ENCODE data around the gene SGSH.
"Not testable (repeated sequence)": the region's sequence is repeated elsewhere in the genome, so short reads cannot be mapped to it uniquely, and the experiment has no call there.

SGSH gene

DNA sequence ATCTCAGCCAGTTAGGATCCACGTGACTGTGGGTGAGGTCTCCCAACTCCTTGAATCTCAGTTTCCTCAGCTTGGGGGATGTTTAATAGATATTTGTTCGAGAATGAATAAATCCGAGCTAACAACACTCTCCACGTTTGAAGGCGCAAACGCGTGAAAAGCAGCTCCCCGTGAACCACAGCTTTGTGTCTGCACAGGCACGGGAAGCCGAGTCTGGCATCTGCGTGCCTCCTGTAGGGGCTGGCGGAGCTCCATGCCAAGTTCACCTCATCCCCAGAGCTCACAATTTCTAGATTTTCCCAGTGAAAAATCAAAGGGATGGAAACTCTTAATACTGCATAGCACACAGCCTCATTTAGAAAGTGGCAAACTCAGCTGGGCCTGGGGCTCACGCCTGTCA lies 14.3 kb downstream of the SGSH start:
- no peak overlapping the region for H3K27ac ChIP-seq
- TF ChIP-seq ZFX (IDR thresholded peaks at IDR 0.05): no peak
- TF ChIP-seq CTCF (conservative IDR thresholded peaks at IDR 0.05): no peak

DNA sequence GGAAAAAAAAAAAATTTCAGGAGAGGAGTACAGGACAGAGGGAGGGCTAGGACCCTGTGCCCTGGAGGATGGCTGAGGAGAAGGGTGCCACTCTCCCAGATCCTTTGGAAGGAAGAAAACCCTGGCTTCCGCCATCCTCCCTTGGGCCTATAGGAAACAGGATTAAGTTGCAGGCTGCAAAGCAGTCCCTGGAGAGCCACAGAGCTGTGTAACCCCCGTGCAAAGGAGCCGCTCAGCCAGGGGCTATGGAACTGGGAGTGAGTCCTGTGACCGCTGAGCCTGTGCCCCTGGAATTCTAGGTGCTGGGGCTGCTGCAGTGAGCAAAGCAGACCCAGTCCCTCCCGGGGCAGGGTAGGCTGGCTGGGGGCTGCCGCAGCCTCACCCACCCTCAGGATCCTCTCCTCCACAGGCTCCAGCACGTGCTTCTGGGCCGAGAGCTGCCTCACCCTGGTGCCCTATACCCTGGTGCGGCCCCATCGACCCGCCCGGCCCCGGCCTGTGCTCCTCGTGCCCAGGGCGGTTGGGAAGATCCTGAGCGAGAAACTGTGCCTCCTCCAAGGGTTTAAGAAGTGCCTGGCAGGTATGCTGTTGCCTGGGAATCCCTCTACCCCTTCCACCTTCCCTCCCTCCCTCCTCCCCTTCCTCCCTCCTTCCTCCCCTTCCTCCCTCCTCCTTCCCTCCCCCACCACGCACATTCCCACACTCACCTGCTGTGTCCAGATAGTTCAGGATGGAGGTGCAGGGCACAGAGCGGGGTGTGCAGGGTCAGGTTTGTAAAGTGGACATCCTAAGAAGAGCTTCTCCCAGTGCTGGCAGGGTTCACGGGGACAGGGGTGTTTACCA lies 15.3 kb downstream of the SGSH start:
- TF ChIP-seq CTCF (conservative IDR thresholded peaks at IDR 0.05): no peak
- TF ChIP-seq ZFX (IDR thresholded peaks at IDR 0.05): no peak
- no peak overlapping the region for H3K27ac ChIP-seq

GRCh38 chr17:80203471-80203963 lies 16.6 kb downstream of the SGSH start:
- no peak overlapping the region for H3K27ac ChIP-seq
- TF ChIP-seq CTCF (conservative IDR thresholded peaks at IDR 0.05): no peak
- no peak for TF ChIP-seq ZFX (IDR thresholded peaks at IDR 0.05)

GRCh38 chr17:80202197-80202596 lies 17.9 kb downstream of the SGSH start:
- no peak overlapping the region for H3K27ac ChIP-seq
- TF ChIP-seq ZFX (IDR thresholded peaks at IDR 0.05) (no peak), CTCF (conservative IDR thresholded peaks at IDR 0.05) (no peak)

DNA sequence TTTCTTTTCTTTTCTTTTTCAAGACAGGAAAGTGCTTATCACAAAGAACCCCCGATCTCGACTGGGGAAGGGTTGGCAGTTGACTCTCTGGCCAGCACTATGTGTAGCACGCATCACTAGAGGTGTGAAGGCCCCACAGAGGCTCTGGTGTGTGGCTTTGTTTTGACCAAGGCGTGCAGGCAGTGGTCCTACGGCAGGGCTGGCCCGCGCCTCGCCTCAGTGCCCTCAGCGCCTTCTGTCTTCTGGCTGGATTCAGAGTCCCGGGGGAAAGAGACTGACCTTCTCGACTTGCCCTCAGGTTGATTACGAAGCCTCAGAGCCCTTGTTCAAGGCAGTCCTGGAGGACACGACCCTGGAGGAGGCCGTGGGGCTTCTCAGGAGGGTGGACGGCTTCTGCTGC lies 18.7 kb downstream of the SGSH start:
- TF ChIP-seq CTCF (conservative IDR thresholded peaks at IDR 0.05): no peak
- TF ChIP-seq ZFX (IDR thresholded peaks at IDR 0.05): no peak

DNA sequence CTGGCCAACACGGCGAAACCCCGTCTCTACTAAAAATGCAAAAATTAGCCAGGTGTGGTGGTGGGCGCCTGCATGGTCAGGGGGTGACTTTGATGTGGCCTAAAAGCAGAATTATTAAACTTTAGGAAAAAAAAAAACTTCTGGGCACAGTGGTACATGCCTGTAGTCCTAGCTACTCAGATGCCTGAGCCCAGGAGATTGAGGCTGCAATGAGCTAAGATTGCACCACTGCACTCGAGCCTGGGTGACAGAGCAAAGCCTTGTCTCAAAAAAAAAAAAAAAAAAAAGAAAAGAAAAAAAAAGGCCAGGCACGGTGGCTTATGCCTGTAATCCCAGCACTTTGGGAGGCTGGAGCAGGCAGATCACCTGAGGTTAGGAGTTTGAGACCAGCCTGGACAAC lies 20.8 kb downstream of the SGSH start:
- not testable (repeated sequence) for H3K27ac ChIP-seq

More for the DNA sequence above, 18.7 kb downstream of the SGSH start:
- no peak overlapping the region for H3K27ac ChIP-seq

- H3K27ac ChIP-seq: no peak overlapping the region
- TF ChIP-seq ZFX (IDR thresholded peaks at IDR 0.05) (no peak), CTCF (conservative IDR thresholded peaks at IDR 0.05) (no peak)
Measured at GRCh38 chr17:80198144-80198661, 21.9 kb downstream of the SGSH start.
